DMS79 (cell line): Measurements from ENCODE around the gene CFDP1.

Experiments
- DNase-seq: peaks from one replicate; lab custom pipeline; 2025; lab: John Stamatoyannopoulos, UW

CFDP1 gene

DNA sequence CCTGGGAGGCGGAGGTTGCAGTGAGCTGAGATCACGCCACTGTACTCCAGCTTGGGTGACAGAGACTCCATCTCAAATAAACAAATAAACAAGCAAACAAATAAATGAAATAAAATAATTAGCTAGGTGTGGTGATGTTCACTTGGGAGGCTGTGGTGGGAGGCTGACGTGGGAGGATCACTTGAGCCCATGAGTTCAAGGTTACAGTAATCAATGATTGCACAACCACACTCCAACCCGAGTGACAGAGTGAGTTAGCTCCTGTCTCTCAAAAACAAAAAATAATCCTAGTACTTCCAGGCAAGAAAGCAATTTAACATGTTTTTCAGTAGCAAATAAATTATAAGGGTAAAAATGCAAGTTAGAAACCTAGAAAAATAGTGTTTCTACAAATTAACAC, 26.4 kb downstream of the CFDP1 start:
- DNase-seq = no peak

DNA sequence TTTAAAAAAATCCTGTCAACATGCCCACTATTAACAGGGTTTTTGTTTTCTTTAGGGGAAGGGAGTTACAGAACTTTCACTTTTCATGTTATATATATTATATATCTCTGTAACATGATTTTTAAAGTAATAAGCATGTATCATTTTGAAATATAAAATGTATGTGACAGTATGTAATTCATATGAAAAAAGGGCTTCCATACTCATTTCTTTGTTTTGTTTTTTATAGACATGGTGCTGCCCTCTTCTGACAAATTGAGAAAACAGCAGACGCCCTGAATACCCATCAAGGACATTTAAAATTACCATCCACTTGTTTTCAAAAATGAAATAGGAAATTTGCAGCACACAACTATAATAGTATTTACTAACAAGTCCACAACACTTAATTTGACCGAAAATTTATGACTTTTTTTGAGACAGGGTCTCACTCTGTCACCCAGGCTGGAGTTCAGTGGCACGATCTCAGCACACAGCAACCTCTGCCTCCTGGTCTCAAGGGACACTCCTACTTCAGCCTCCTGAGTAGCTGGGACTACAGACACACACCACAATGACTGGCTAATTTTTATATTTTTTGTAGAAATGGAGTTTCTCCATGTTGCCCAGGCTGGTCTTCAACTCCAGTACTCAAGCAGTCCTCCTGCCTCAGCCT, 30.4 kb downstream of the CFDP1 start:
- DNase-seq = no peak

DNA sequence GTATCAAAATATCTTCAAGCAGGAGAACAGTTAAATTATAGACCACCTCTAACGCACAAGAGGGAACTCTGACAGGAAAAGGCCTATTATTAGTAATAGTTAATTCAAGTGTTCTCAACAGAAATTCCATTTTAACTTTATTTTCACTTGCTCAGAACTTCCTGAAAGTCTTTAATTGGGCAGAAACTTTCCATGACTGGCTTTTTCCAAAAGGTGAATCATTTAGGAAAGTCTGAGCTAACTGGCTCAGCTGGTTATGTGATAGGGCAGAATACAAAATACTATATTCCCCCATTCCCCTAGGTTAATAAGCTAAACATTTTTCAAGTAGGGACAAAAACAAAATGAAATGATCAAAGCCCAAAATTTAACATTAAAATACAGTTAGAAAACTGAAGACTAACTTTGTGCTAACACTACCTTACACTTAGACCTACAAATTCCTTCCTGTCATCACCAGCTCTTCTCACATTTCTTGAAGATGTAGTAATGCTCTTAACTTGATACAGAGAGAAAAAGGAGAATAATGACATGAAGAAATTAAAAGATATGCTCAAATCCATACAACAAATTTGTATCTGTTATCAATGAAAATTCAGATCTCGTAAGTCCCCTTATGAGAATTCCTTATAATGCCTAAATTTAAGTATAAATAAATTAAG, 31.0 kb downstream of the CFDP1 start:
- no peak for DNase-seq

DNA sequence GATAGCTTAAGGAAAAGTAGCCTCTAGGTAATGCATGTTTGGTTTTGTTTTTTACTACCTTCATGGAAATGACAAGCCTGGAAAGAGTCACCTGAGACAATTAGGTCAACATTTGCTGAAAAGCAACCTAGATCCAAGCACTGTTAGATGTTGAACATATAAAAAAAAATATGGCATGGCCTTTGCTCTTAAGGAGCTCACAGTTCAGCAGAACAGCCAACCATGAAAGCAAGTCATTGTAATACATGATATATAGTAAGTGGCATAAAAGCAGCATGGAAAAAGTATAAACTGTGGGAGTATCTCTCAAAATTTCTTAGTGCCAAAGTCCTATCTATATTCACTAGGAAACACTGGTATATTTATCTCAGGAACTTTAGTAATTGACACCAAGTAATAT, 31.6 kb downstream of the CFDP1 start:
- no peak for DNase-seq

DNA sequence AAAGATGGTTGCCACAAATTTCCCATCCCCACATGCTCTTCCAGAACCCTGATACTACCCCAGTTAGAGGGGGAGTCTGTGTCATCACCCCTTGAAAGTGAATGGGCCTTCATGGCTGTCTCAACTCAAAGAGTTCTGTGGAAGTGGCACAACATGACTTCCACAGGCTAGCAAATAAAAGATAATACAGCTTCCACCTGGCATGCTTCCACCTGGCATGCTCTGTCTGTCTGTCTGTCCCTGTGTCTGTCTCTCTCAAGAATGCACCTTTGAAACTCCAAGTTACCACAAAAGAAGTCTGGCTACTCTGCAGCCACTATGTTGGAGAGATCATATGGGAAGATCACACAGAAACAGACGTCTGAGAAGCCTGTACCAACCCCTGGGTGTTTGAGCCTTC, 35.0 kb downstream of the CFDP1 start:
- no peak for DNase-seq

DNA sequence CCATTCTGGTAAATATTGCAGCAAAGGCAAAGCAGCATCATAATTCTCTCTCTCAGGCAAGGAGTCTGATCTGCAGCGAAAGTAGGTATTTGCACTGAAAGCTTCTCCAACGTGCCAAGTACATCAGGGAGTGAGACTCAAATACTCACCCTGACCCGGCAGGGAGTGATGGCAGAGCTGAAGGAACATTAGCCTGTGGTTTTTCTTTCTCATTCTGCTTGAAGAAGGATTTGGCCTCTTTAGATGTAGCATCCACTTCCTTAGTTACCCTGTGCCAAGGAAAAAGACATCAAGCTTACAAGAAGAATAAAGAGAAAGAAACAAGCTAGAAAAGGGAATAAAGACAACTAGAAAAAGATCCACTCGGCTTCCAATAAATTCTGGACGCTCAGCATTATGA, 38.4 kb downstream of the CFDP1 start:
- DNase-seq = no peak

DNA sequence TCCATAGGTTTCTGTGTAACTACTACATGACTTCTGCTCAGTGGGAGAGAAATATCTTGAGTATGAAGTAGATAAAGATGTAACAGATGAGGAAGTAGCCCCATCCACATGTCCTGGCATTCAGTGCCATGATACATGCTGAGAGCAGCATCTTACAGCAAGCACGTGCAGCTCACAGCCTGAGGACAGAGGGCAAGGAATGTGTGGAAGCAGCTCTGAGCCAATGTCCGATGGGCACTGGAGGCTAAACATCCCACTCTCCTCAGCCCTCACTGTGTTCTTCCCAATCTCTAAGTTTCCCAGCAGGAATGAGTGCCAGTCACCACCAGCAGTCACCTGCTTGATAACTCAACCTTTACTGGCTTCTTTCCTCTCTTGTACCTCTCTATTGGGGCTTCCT, 40.4 kb downstream of the CFDP1 start:
- no peak for DNase-seq

DNA sequence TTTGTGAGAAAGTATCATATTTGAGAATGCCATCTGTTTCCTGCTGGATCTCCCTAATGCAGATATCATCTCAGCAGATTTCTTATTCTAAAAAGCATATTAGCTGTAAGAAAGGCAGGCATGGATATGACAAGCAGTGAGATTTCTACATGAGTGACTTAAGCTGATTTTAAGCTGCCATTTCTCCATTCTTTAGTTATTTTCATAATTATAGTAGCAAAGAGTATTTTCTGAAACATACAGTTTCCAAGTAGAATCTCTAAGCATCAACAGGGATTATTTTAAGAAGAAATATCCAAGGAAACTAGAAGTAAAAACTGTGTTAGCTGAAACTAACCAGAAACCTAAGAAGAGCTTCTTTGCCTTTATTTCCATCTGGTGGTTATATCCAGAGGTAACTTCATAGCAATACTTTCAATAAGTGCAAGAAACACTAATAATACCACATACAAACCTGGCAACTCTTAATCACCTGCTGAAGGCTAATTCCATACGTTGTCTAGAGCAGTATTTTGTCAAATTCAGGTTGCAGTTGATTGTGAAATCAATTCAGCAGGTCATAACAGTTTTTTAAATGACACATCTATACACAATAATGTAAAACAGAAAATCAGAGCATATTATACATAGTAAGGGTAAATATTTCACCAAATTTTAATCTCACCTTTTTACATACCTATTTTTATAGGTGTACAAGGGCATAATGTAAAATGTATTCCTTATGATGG, 42.2 kb downstream of the CFDP1 start:
- no peak for DNase-seq

DNA sequence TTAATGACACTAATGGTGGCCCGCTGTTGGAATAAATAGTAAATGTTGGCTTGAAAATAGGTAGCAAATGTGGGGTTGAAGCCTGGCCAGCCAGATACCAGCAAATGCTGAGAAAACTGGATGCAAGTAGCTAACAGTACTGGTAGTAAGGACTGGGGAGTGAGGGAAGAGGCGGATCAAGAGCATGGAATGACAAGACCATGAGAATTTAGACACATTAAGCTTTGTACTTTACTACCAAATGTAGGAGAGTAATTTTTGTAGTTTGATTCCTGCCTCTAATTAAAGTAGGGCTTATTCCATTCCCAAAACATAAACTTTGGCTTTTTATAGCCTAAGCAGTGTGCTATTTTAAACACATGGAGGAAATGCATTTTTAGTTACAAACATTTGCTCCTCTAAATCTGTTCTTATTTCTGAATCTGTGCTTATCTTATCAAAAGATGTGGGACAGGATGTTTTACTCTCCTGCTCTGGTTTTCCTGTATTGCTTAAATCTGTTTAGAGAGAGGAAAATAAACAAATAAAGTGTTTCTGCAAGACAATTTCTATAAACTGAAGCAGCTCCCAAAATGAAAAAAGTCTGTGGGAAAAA, 44.1 kb downstream of the CFDP1 start:
- DNase-seq = no peak

DNA sequence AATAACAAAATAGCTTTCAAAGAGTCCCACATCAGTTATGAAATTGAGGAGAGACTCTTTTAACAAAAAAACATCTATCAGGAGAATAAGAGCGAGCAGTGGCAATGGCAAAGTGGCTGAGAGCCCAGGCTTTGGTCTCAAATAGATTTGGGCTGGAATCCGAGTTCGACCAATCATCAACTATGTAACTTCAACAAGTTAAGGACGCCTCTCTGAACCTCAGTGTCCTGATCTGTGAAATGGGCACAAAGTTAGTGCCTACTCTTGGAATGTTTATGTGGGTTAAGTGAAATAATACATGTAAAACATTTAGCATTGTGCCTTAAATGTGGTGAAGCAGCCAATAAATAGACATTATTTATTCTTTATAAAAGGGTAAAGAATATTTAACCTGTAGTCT, 45.4 kb downstream of the CFDP1 start:
- DNase-seq = no peak

DNA sequence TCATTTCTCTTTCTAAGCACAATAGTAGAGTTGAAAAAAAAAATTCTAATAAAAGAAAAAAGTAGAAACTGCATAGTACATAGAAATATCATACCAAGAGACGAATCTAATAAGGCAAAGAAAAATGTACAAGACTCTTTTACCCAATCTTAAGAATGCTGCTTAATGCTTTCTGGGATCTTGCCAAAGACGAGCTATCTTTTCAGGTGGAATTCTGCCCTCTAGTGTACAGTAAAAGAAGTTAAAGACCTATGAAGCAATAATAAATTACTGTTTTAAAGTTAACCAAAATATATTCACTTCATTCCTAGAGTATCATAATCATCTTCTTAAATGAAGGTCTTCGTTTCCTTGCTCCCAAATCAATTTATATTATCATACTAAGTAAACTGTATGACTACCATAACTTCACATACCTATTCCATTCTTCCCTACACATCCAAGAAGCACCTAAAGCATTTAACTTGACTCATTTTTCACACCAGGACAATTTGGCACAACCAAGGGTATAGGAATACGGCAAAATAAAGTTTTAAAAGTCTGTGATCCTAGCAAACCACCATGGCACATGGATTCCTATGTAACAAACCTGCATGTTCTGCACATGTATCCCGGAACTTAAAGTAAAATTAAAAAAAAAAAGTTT, 47.7 kb downstream of the CFDP1 start:
- no peak for DNase-seq

DNA sequence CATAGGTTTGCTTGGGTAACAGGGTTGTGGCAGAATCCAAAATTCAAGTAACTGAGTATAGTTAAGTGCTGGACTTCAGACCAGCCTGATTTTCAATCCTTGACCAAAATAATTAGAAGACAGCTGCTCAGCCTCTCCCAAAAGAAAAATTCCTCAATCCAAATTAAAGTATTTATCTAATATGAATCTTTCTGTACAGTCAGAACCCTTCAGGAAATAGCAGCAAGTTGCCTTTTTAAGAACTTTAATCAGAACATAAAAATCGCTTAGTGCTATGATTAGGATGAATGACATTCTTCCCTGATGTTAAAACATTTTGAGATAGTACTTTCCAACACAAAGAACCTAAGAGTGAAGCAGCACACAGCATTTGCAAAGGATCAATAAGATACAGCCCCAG, 50.2 kb downstream of the CFDP1 start:
- DNase-seq = no peak

DNA sequence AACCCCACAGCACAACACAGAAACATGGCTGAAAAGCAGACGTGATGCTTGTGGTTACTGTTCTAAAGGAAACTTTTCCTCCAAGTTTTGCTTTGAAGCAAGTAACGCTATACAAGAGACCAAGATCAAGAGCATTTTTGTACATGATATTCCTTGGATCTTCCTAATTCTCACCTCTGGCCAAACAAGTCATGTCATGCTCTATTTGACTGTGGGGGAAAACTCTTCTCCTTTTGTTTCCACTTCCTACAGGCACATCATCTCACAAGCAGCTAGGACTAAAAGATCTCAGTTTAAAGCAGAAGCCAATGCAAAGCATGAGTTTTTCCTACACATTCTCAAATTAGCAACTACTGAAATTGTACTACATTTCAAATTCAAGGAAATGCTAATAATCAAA, 50.7 kb downstream of the CFDP1 start:
- DNase-seq = no peak

DNA sequence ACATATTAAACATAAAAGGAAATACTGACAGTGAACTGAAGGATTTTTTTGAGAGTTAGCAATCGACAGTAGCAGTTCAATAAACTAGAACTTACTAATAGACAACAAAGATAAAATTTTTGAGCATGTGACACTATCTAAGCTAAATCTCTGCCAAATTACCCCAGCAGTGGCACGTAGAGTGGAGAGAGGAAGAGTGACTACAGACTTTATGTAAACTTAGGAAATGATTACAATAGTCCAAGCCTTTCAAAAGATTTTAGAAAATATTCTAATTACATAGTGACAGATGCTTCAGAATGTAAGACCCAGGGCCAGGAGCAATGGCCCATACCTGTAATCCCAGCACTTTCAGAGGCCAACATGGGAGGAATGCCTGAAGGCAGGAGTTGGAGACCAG, 52.4 kb downstream of the CFDP1 start:
- DNase-seq = no peak

DNA sequence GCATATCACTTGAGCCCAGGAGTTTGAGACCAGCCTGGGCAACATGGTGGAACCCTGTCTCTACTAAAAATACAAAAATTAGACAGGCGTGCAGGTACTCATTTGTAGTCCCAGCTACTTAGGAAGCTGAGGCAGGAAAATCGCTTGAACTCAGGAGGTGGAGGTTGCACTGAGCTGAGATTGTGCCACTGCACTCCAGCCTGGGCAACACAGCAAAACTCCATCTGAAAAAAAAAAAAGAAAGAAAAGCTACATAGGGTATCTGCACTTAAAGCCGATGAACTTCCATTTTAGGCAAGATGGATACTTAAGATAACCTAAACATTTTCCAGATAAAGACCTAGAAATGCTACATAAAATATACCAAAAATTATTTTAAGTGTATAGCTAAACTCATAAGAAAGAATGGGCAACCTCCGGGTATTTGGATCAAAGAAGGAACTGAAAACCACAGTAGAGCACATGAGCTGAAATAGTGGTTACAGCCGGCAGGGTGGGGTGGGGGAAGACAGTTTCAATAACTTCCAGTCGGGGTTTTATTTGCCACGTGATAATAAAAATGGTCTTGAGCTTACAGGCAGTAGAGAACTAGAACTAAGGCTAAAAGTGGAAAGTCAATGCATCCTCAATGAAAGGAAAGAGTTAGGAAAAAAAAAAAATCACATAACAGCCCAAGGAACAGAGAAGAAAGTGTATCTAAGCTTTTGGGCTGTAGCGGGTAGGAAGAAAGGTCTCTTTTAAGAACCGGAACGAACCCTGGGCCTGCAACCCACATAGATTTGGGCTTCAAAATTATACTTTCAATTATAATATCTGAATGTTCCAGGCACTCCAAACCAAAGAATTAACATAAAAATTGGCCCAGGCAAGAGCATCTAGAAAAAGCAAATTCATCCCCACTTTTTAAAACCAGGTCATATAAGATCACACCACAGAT, 53.1 kb downstream of the CFDP1 start:
- no peak for DNase-seq

DNA sequence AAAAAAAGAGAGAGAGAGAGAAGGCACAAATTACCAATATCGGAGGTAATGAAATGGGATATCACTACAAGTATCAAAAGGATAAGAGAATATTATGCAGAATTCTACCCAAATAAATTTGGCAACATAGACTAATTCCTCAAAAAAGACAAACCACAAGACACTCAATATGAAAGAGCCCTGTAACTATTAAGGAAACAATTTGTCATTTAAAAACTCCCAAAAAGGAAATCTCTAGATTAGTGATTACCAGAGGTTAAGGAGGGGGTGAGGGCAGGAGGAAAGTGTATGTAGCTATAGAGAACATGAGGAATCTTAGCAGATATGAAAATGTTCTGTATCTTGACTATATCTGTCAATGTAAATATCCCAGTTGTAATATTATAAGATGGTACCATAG, 54.0 kb downstream of the CFDP1 start:
- no peak for DNase-seq

DNA sequence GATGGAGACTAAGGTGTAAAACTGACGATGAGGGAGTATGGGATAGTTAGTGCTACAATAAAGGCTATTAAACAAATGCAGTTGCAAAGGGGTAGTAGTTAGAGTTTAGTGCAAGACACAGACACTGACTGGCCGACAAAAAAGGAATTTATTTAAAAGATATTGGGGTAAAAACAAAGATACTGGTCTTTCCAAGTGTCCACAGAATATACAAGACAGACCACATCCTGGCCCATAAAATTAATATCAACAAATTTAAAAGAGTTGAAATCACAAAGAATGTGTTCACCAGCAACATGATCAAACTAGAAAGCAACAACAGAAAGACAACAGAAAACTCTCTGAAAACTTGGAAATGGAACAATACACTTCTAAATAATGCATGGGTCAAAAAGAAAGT, 54.7 kb downstream of the CFDP1 start:
- DNase-seq = no peak

DNA sequence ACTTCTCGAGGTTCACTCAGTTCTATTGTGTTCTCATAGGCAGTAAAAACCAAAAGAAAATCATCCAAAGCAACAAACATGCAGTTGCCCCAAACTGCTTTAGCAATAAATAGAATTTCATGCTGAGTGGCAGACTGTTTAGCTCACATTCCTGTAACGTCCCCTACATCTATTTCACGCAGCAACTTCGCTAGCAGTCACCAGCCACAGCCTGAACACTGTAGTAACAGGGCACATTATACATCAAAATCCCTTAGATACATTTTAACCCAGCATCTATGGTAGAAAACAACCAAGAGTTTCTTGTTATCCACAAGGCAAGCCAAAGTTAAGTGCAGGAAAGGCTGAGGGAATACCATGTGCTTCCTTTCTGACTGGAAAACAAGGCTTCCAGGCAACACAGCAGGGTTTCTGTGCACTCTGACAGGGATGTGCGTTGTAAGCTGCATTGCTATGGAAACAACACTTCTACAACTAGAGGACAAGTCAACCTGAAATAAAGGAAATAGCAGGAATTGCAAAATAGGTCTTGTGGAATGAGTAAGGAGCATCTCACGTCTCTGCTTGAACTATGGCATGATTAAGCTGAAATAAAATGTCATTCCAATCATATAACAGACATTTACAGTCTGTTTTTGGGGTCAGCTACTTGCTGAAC, 55.4 kb downstream of the CFDP1 start:
- no peak for DNase-seq

DNA sequence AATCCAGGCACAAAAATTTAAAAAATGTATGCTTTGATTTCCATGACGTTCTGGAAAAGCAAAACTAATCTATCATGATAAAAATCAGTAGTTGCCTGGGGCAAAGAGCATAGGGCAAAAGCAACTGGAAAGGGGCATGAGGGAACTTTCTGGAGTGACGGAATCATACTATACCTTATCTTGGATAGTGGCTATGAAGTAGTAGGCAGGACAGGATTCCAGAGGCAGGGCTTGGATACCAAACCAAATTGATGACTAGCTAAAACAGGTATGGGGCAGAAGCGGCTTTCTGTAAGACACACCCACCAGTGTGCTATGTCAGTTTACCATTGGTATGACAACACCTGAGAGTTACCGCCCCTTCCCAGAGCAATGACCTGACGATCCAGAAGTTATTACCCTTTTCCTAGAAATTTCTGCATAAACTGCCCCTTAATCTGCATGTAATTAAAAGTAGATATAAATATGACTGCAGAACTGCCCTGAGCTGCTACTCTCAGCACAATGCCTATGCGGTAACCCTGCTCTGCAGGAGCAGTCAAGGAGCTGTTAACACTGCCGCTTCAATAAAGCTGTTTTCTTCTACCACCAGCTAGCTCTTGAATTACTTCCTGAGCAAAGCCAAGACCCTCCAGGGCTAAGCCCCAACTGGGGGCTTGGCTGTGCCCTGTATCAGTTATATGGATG, 56.7 kb downstream of the CFDP1 start:
- no peak for DNase-seq

DNA sequence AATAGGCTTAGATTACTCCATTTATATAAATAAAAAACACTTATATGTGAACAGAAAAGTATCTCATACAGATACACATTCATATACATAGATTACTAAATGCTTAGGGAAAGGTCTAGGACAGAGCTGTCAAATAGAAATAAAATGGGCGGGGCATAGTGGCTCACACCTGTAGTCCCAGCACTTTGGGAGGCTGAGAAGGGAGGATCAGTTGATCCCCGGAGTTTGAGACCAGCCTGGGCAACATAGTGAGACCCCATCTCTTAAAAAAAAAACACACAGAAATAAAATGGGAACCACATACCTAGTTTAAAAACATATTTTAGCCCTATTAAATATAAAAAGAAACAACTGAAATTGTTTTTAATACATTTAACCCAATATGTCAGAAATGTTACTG, 58.9 kb downstream of the CFDP1 start:
- DNase-seq = no peak
